ENCODE measurements around the gene HM13.
A peak's percentile ranks its signal among the peaks of the same experiment; 100 is the strongest.

GRCh38 chr20:31560094-31560745 lies 46.0 kb downstream of the HM13 start:
- TF ChIP-seq, protein P1, sequence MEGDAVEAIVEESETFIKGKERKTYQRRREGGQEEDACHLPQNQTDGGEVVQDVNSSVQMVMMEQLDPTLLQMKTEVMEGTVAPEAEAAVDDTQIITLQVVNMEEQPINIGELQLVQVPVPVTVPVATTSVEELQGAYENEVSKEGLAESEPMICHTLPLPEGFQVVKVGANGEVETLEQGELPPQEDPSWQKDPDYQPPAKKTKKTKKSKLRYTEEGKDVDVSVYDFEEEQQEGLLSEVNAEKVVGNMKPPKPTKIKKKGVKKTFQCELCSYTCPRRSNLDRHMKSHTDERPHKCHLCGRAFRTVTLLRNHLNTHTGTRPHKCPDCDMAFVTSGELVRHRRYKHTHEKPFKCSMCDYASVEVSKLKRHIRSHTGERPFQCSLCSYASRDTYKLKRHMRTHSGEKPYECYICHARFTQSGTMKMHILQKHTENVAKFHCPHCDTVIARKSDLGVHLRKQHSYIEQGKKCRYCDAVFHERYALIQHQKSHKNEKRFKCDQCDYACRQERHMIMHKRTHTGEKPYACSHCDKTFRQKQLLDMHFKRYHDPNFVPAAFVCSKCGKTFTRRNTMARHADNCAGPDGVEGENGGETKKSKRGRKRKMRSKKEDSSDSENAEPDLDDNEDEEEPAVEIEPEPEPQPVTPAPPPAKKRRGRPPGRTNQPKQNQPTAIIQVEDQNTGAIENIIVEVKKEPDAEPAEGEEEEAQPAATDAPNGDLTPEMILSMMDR (conservative IDR thresholded peaks at IDR 0.05; ENCODE audit: low read length) = peak; percentile 96
- TF ChIP-seq EZH2phosphoT487 (IDR thresholded peaks at IDR 0.05; ENCODE audit: borderline replicate concordance) = no peak

Data from Loucy (cell line).